Mesendoderm (in vitro differentiated cells): Measurements from ENCODE around the gene DCC.
"Not testable (repeated sequence)": the region's sequence is repeated elsewhere in the genome, so short reads cannot be mapped to it uniquely, and the experiment has no call there.

Source experiments
- DNase-seq: peaks from one replicate; pipeline ENCODE4 v3.0.0; 2013
- H2AK5ac ChIP-seq: 2 replicates; pipeline ENCODE4 v1.6.1; 2013; ENCODE audit warnings: low read length, inconsistent platforms
- H2BK120ac ChIP-seq: 2 replicates; pipeline ENCODE4 v1.6.1; 2013; ENCODE audit warnings: low read depth, mild to moderate bottlenecking, low read length, moderate library complexity, mixed read lengths
- H2BK15ac ChIP-seq: replicated peaks from 2 replicates; pipeline ENCODE4 v1.6.1; 2013; ENCODE audit warnings: low read depth, mild to moderate bottlenecking, moderate library complexity
- H2BK5ac ChIP-seq: 2 replicates; pipeline ENCODE4 v1.6.1; 2013; ENCODE audit warnings: low read length, inconsistent platforms
- H3K18ac ChIP-seq: 2 replicates; pipeline ENCODE4 v1.6.1; 2013; ENCODE audit warnings: mild to moderate bottlenecking, low read length, mixed read lengths
- H3K23ac ChIP-seq: one replicate; pipeline ENCODE4 v1.6.1; 2013; ENCODE audit warnings: low read length
- H3K27ac ChIP-seq: 2 replicates; pipeline ENCODE4 v1.5.1; 2013; ENCODE audit warnings: low read depth, mild to moderate bottlenecking, inconsistent platforms, low read length, moderate library complexity
- H3K27me3 ChIP-seq: 2 replicates; pipeline ENCODE4 v1.6.1; 2013; ENCODE audit warnings: low read length, control low read depth, mild to moderate bottlenecking, inconsistent platforms; ENCODE audit not compliant: insufficient read depth, poor library complexity
- H3K36me3 ChIP-seq: 2 replicates; pipeline ENCODE4 v1.6.1; 2013; ENCODE audit warnings: low read length, inconsistent platforms; ENCODE audit not compliant: control insufficient read depth, insufficient read depth
- H3K4ac ChIP-seq: one replicate; pipeline ENCODE4 v1.6.1; 2013; ENCODE audit warnings: low read depth, mild to moderate bottlenecking, low read length, moderate library complexity
- H3K4me1 ChIP-seq: 2 replicates; pipeline ENCODE4 v1.6.1; 2013; ENCODE audit warnings: low read depth, low read length, inconsistent platforms; ENCODE audit not compliant: control insufficient read depth
- H3K4me2 ChIP-seq: 2 replicates; pipeline ENCODE4 v1.6.1; 2013; ENCODE audit warnings: low read length
- H3K4me3 ChIP-seq: 2 replicates; pipeline ENCODE4 v1.5.1; 2013; ENCODE audit warnings: mild to moderate bottlenecking, low read length
- H3K56ac ChIP-seq: one replicate; pipeline ENCODE4 v1.6.1; 2013; ENCODE audit warnings: low read length
- H3K79me1 ChIP-seq: 2 replicates; pipeline ENCODE4 v1.6.1; 2013; ENCODE audit warnings: low read length, inconsistent platforms
- H3K79me2 ChIP-seq: 2 replicates; pipeline ENCODE4 v1.6.1; 2013; ENCODE audit warnings: mild to moderate bottlenecking, low read length; ENCODE audit not compliant: control insufficient read depth, insufficient read depth
- H3K9ac ChIP-seq: 2 replicates; pipeline ENCODE4 v1.6.1; 2013; ENCODE audit warnings: low read length, inconsistent platforms
- H4K5ac ChIP-seq: one replicate; pipeline ENCODE4 v1.6.1; 2013; ENCODE audit warnings: low read length
- H4K8ac ChIP-seq: one replicate; pipeline ENCODE4 v1.6.1; 2013; ENCODE audit warnings: low read depth, mild to moderate bottlenecking, control low read depth, low read length, moderate library complexity
- WGBS: extraction: QIAGEN DNeasy Blood & Tissue Kit; methylation state at CpG from one replicate; pipeline ENCODE4 v1.1.7; 2013; ENCODE audit warnings: low lambda C conversion rate, missing lambda C conversion rate; ENCODE audit not compliant: insufficient coverage; ENCODE audit errors: extremely low coverage; 5-methylcytosine and 5-hydroxymethylcytosine counted together

Gene DCC

GRCh38 chr18:53511725-53512124 lies 1171.7 kb downstream of the DCC start:
- not testable (repeated sequence) for H2BK120ac ChIP-seq, H3K79me2 ChIP-seq, H3K4ac ChIP-seq, H3K4me2 ChIP-seq, H3K27ac ChIP-seq, H3K4me1 ChIP-seq, H3K23ac ChIP-seq, H2BK5ac ChIP-seq, H3K79me1 ChIP-seq, H3K18ac ChIP-seq, H3K56ac ChIP-seq, H2BK15ac ChIP-seq, H3K36me3 ChIP-seq, H2AK5ac ChIP-seq, H4K8ac ChIP-seq, H3K4me3 ChIP-seq, H4K5ac ChIP-seq, DNase-seq, H3K9ac ChIP-seq, H3K27me3 ChIP-seq
- WGBS = no CpG with 5 or more reads among the region's 15 CpGs

- H2BK5ac ChIP-seq = no peak overlapping the region
- H4K5ac ChIP-seq = no peak overlapping the region
- H2AK5ac ChIP-seq = no peak overlapping the region
- H3K9ac ChIP-seq = no peak overlapping the region
- H2BK120ac ChIP-seq = no peak overlapping the region
- no peaks in the 10 kb centered on the region for H3K79me1 ChIP-seq
- no peak overlapping the region for H3K56ac ChIP-seq
- DNase-seq = no peak
- H3K4ac ChIP-seq = no peak overlapping the region
- H2BK15ac ChIP-seq = no peak overlapping the region
- H3K4me1 ChIP-seq = no peaks in the 10 kb centered on the region
- H3K4me2 ChIP-seq = no peak overlapping the region
- no peaks in the 10 kb centered on the region for H3K79me2 ChIP-seq
- no peak overlapping the region for H3K23ac ChIP-seq
- no peaks in the 10 kb centered on the region for H3K36me3 ChIP-seq
- no peak overlapping the region for H4K8ac ChIP-seq
- no CpG with 5 or more reads among the region's 7 CpGs for WGBS
- H3K27me3 ChIP-seq = no peaks in the 10 kb centered on the region
- no peak overlapping the region for H3K4me3 ChIP-seq
- no peak overlapping the region for H3K18ac ChIP-seq
- H3K27ac ChIP-seq = no peak overlapping the region
Measured at GRCh38 chr18:53521068-53521467, 1181.1 kb downstream of the DCC start.

- no peak overlapping the region for H3K4me3 ChIP-seq
- no peak overlapping the region for H3K23ac ChIP-seq
- DNase-seq = no peak
- H2BK15ac ChIP-seq = no peak overlapping the region
- no peak overlapping the region for H3K9ac ChIP-seq
- no peaks in the 10 kb centered on the region for H3K79me1 ChIP-seq
- no peak overlapping the region for H3K18ac ChIP-seq
- no CpG with 5 or more reads among the region's 4 CpGs for WGBS
- H3K56ac ChIP-seq = no peak overlapping the region
- H4K5ac ChIP-seq = no peak overlapping the region
- H4K8ac ChIP-seq = no peak overlapping the region
- H3K4me2 ChIP-seq = no peak overlapping the region
- H2AK5ac ChIP-seq = no peak overlapping the region
- H2BK120ac ChIP-seq = no peak overlapping the region
- no peaks in the 10 kb centered on the region for H3K79me2 ChIP-seq
- H3K27ac ChIP-seq = no peak overlapping the region
- no peaks in the 10 kb centered on the region for H3K27me3 ChIP-seq
- no peak overlapping the region for H3K4ac ChIP-seq
- H3K36me3 ChIP-seq = no peaks in the 10 kb centered on the region
- no peak overlapping the region for H2BK5ac ChIP-seq
- no peaks in the 10 kb centered on the region for H3K4me1 ChIP-seq
Measured at GRCh38 chr18:53526101-53526870, 1186.3 kb downstream of the DCC start.

GRCh38 chr18:53527365-53527764 lies 1187.4 kb downstream of the DCC start:
- Histone ChIP-seq H3K56ac (no peak overlapping the region), H4K5ac (no peak overlapping the region), H3K79me2 (no peaks in the 10 kb centered on the region), H3K18ac (no peak overlapping the region), H3K4me3 (no peak overlapping the region), H3K4me2 (no peak overlapping the region), H2BK15ac (no peak overlapping the region), H3K27ac (no peak overlapping the region), H3K23ac (no peak overlapping the region), H2BK120ac (no peak overlapping the region), H3K36me3 (no peaks in the 10 kb centered on the region), H3K4ac (no peak overlapping the region), H2AK5ac (no peak overlapping the region), H3K79me1 (no peaks in the 10 kb centered on the region), H2BK5ac (no peak overlapping the region), H4K8ac (no peak overlapping the region), H3K27me3 (no peaks in the 10 kb centered on the region), H3K4me1 (no peaks in the 10 kb centered on the region), H3K9ac (no peak overlapping the region)
- no peak for DNase-seq
- 100% methylated on average over 1 of the region's 2 CpGs for WGBS

- no peak overlapping the region for H3K4me2 ChIP-seq
- H3K4me3 ChIP-seq = no peak overlapping the region
- H2AK5ac ChIP-seq = no peak overlapping the region
- H2BK15ac ChIP-seq = no peak overlapping the region
- H2BK120ac ChIP-seq = no peak overlapping the region
- no peak overlapping the region for H4K5ac ChIP-seq
- DNase-seq = no peak
- no peaks in the 10 kb centered on the region for H3K27me3 ChIP-seq
- H3K9ac ChIP-seq = no peak overlapping the region
- H3K79me1 ChIP-seq = no peaks in the 10 kb centered on the region
- no peak overlapping the region for H3K4ac ChIP-seq
- H3K56ac ChIP-seq = no peak overlapping the region
- H3K4me1 ChIP-seq = no peaks in the 10 kb centered on the region
- H3K23ac ChIP-seq = no peak overlapping the region
- no peak overlapping the region for H4K8ac ChIP-seq
- H3K79me2 ChIP-seq = no peaks in the 10 kb centered on the region
- H3K36me3 ChIP-seq = no peaks in the 10 kb centered on the region
- no peak overlapping the region for H3K27ac ChIP-seq
- no peak overlapping the region for H2BK5ac ChIP-seq
- no peak overlapping the region for H3K18ac ChIP-seq
Measured at GRCh38 chr18:53531187-53531586, 1191.2 kb downstream of the DCC start.

GRCh38 chr18:53531896-53532295 lies 1191.9 kb downstream of the DCC start:
- H2AK5ac ChIP-seq = no peak overlapping the region
- no peak overlapping the region for H3K27ac ChIP-seq
- H3K23ac ChIP-seq = no peak overlapping the region
- no peaks in the 10 kb centered on the region for H3K79me1 ChIP-seq
- no peaks in the 10 kb centered on the region for H3K36me3 ChIP-seq
- DNase-seq = no peak
- H4K5ac ChIP-seq = no peak overlapping the region
- WGBS = no CpG with 5 or more reads among the region's 1 CpG
- H3K4me2 ChIP-seq = no peak overlapping the region
- no peak overlapping the region for H3K4ac ChIP-seq
- H3K56ac ChIP-seq = no peak overlapping the region
- H3K27me3 ChIP-seq = no peaks in the 10 kb centered on the region
- H3K4me3 ChIP-seq = no peak overlapping the region
- no peak overlapping the region for H3K9ac ChIP-seq
- no peak overlapping the region for H2BK15ac ChIP-seq
- no peak overlapping the region for H3K18ac ChIP-seq
- H3K4me1 ChIP-seq = no peaks in the 10 kb centered on the region
- H3K79me2 ChIP-seq = no peaks in the 10 kb centered on the region
- no peak overlapping the region for H4K8ac ChIP-seq
- H2BK5ac ChIP-seq = no peak overlapping the region
- H2BK120ac ChIP-seq = no peak overlapping the region
